HEK293 (cell line): ENCODE results near the gene CRTC2.

ENCODE experiments used
- FEZF1 ChIP-seq: fragments of 450-650 bp; formaldehyde crosslinking; IDR thresholded peaks from 2 replicates; pipeline ENCODE4 v1.5.1; 2016; ENCODE audit warnings: missing biosample characterization, missing genetic modification characterization
- GFI1B ChIP-seq: fragments of 450-650 bp; formaldehyde crosslinking; IDR thresholded peaks from 2 replicates; pipeline ENCODE4 v1.5.1; 2016; ENCODE audit warnings: missing biosample characterization, missing genetic modification characterization
- HOXD13 ChIP-seq: sonication (generic); formaldehyde crosslinking; IDR thresholded peaks from 2 replicates; pipeline ENCODE4 v1.8.0; 2022; ENCODE audit warnings: missing genetic modification reagents, borderline replicate concordance
- INSM2 ChIP-seq: fragments of 450-650 bp; formaldehyde crosslinking; IDR thresholded peaks from 2 replicates; pipeline ENCODE4 v1.5.1; 2016; ENCODE audit warnings: missing biosample characterization, missing genetic modification characterization
- RBAK ChIP-seq: fragments of 450-650 bp; formaldehyde crosslinking; IDR thresholded peaks from 2 replicates; pipeline ENCODE4 v1.5.1; 2016; ENCODE audit warnings: missing biosample characterization, missing genetic modification characterization
- SALL2 ChIP-seq: fragments of 450-650 bp; formaldehyde crosslinking; IDR thresholded peaks from 2 replicates; pipeline ENCODE4 v1.5.0; 2017; ENCODE audit warnings: missing biosample characterization, mild to moderate bottlenecking, missing genetic modification characterization, borderline replicate concordance
- SCRT1 ChIP-seq: fragments of 450-650 bp; formaldehyde crosslinking; IDR thresholded peaks from 2 replicates; pipeline ENCODE4 v1.5.1; 2016; ENCODE audit warnings: missing biosample characterization, missing genetic modification characterization, borderline replicate concordance
- SETDB1 ChIP-seq: IDR thresholded peaks from one replicate; pipeline ENCODE4 v1.6.1; 2017; ENCODE audit warnings: mild to moderate bottlenecking, low read length, moderate library complexity, mixed read lengths; ENCODE audit not compliant: insufficient read length
- TRIM28 ChIP-seq: IDR thresholded peaks from 2 replicates; pipeline ENCODE4 v1.6.1; 2011; ENCODE audit warnings: low read length, control low read depth, borderline replicate concordance
- ZBTB44 ChIP-seq: fragments of 450-650 bp; IDR thresholded peaks from 2 replicates; pipeline ENCODE4 v1.5.1; 2018; ENCODE audit warnings: missing biosample characterization, mild to moderate bottlenecking, missing genetic modification characterization
- ZBTB48 ChIP-seq: fragments of 450-650 bp; formaldehyde crosslinking; IDR thresholded peaks from 2 replicates; pipeline ENCODE4 v1.5.1; 2016; ENCODE audit warnings: missing biosample characterization, missing genetic modification characterization
- ZBTB6 ChIP-seq: fragments of 450-650 bp; formaldehyde crosslinking; IDR thresholded peaks from 2 replicates; pipeline ENCODE4 v1.5.1; 2017; ENCODE audit warnings: missing biosample characterization, missing genetic modification characterization
- ZNF112 ChIP-seq: fragments of 450-650 bp; formaldehyde crosslinking; IDR thresholded peaks from 2 replicates; pipeline ENCODE4 v1.5.0; 2017; ENCODE audit warnings: missing biosample characterization, missing genetic modification characterization
- ZNF174 ChIP-seq: fragments of 450-650 bp; formaldehyde crosslinking; IDR thresholded peaks from 2 replicates; pipeline ENCODE4 v1.5.0; 2017; ENCODE audit warnings: missing biosample characterization, mild to moderate bottlenecking, missing genetic modification characterization
- ZNF2 ChIP-seq: fragments of 450-650 bp; formaldehyde crosslinking; IDR thresholded peaks from 2 replicates; pipeline ENCODE4 v1.5.1; 2016; ENCODE audit warnings: missing biosample characterization, missing genetic modification characterization
- ZNF214 ChIP-seq: fragments of 450-650 bp; formaldehyde crosslinking; IDR thresholded peaks from 2 replicates; pipeline ENCODE4 v1.5.1; 2017; ENCODE audit warnings: missing biosample characterization, mild to moderate bottlenecking, missing genetic modification characterization, borderline replicate concordance
- ZNF223 ChIP-seq: fragments of 450-650 bp; formaldehyde crosslinking; IDR thresholded peaks from 2 replicates; pipeline ENCODE4 v1.5.1; 2016; ENCODE audit warnings: missing biosample characterization, missing genetic modification characterization
- ZNF266 ChIP-seq: fragments of 450-650 bp; formaldehyde crosslinking; IDR thresholded peaks from 2 replicates; pipeline ENCODE4 v1.5.1; 2016; ENCODE audit warnings: missing biosample characterization, missing genetic modification characterization, low read depth
- ZNF350 ChIP-seq: fragments of 450-650 bp; formaldehyde crosslinking; IDR thresholded peaks from 2 replicates; pipeline ENCODE4 v1.5.0; 2017; ENCODE audit warnings: missing biosample characterization, mild to moderate bottlenecking, missing genetic modification characterization
- ZNF366 ChIP-seq: fragments of 450-650 bp; formaldehyde crosslinking; conservative IDR thresholded peaks from 2 replicates; pipeline ENCODE4 v1.5.1; 2016; ENCODE audit warnings: missing biosample characterization, missing genetic modification characterization
- ZNF391 ChIP-seq: fragments of 450-650 bp; formaldehyde crosslinking; IDR thresholded peaks from 2 replicates; pipeline ENCODE4 v1.5.1; 2016; ENCODE audit warnings: low read depth, missing biosample characterization, missing genetic modification characterization, borderline replicate concordance
- ZNF394 ChIP-seq: fragments of 450-650 bp; formaldehyde crosslinking; IDR thresholded peaks from 2 replicates; pipeline ENCODE4 v1.5.1; 2016; ENCODE audit warnings: missing biosample characterization, missing genetic modification characterization, mild to moderate bottlenecking, moderate library complexity, borderline replicate concordance
- ZNF433 ChIP-seq: fragments of 450-650 bp; formaldehyde crosslinking; IDR thresholded peaks from 2 replicates; pipeline ENCODE4 v1.5.1; 2016; ENCODE audit warnings: missing biosample characterization, missing genetic modification characterization, low read depth
- ZNF521 ChIP-seq: fragments of 450-650 bp; formaldehyde crosslinking; IDR thresholded peaks from 2 replicates; pipeline ENCODE4 v1.5.1; 2017; ENCODE audit warnings: missing biosample characterization, mild to moderate bottlenecking, missing genetic modification characterization
- ZNF529 ChIP-seq: fragments of 450-650 bp; formaldehyde crosslinking; IDR thresholded peaks from 2 replicates; pipeline ENCODE4 v1.5.1; 2017; ENCODE audit warnings: missing genetic modification characterization, missing biosample characterization; ENCODE audit not compliant: insufficient replicate concordance
- ZNF561 ChIP-seq: fragments of 450-650 bp; IDR thresholded peaks from 2 replicates; pipeline ENCODE4 v1.5.1; 2018; ENCODE audit warnings: missing biosample characterization, missing genetic modification characterization, borderline replicate concordance
- ZNF623 ChIP-seq: fragments of 450-650 bp; formaldehyde crosslinking; IDR thresholded peaks from 2 replicates; pipeline ENCODE4 v1.5.1; 2016; ENCODE audit warnings: missing biosample characterization, missing genetic modification characterization
- ZNF660 ChIP-seq: fragments of 450-650 bp; IDR thresholded peaks from 2 replicates; pipeline ENCODE4 v1.5.1; 2018; ENCODE audit warnings: missing biosample characterization, mild to moderate bottlenecking, missing genetic modification characterization
- ZNF707 ChIP-seq: fragments of 450-650 bp; formaldehyde crosslinking; IDR thresholded peaks from 2 replicates; pipeline ENCODE4 v1.5.1; 2016; ENCODE audit warnings: missing biosample characterization, missing genetic modification characterization
- ZNF76 ChIP-seq: fragments of 450-650 bp; formaldehyde crosslinking; IDR thresholded peaks from 2 replicates; pipeline ENCODE4; 2016; ENCODE audit warnings: low read depth, missing biosample characterization, missing genetic modification characterization, borderline replicate concordance
- ZSCAN16 ChIP-seq: fragments of 450-650 bp; formaldehyde crosslinking; IDR thresholded peaks from 2 replicates; pipeline ENCODE4 v1.5.1; 2016; ENCODE audit warnings: missing biosample characterization, missing genetic modification characterization
- ZSCAN4 ChIP-seq: fragments of 450-650 bp; formaldehyde crosslinking; IDR thresholded peaks from 2 replicates; pipeline ENCODE4 v1.5.1; 2017; ENCODE audit warnings: missing biosample characterization, missing genetic modification characterization
- TF ChIP-seq, protein P1 (sequence below): fragments of 450-650 bp; formaldehyde crosslinking; IDR thresholded peaks from 2 replicates; pipeline ENCODE4 v1.5.1; 2016; ENCODE audit warnings: missing biosample characterization, missing genetic modification characterization

CRTC2 gene

DNA sequence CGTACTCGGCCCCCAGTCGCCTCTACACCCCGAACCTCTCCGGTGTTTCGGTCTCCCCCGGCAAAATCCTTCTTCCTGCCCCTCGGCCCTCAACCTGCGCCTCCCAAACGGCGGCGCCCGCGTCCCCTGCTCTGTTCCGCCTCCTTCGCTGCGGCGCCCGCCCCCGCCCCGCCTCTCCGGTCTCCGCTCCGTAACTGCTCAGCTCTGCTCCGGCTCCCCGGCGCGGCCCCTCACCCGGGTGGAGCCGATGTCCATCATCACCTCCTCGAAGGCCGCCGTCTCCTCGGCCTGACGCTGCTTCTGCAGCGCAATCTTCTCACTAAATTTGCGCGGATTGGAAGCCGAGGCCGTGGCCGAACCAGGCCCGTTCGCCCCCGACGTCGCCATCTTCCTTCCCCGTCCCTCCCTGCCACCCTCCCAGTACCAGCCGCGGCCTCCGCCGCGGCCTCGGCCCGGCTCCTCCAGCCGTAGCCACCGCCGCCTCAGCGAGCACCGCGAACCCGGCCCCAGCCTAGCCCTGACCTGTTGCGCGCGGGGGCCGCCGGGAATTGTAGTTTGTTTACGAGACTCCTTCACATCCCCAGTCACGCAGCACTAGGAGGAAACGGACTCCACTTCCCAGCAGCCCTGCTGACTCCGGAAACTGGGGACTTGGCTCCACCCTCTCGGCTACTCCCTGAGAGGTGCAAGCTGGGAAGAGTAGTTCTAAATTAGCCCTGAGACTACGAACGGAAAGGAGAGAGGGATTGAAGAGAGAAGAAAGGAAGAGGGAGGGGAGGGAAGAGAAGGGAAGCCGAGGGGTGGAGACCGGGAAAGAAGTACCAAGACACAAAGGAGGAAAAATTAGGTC, at the start of gene CRTC2 (continued):
- TF ChIP-seq INSM2 (tag by site-specific recombination), result peak; percentile 27; the same call in 1 of the 2 replicates
- no peak for TF ChIP-seq ZNF350 (tag by site-specific recombination)
- TF ChIP-seq ZNF394 (tag by site-specific recombination), result peak; percentile 99
- peak; percentile 100 for TF ChIP-seq ZNF76 (tag by site-specific recombination)
- peak; percentile 83 for TF ChIP-seq ZNF2 (tag by site-specific recombination)
- TF ChIP-seq ZNF623 (tag by site-specific recombination), result no peak
- TF ChIP-seq ZNF521, result no peak
- no peak for TF ChIP-seq ZNF707 (tag by site-specific recombination)
- TF ChIP-seq SALL2 (tag by site-specific recombination), result no peak
- TF ChIP-seq, protein P1, sequence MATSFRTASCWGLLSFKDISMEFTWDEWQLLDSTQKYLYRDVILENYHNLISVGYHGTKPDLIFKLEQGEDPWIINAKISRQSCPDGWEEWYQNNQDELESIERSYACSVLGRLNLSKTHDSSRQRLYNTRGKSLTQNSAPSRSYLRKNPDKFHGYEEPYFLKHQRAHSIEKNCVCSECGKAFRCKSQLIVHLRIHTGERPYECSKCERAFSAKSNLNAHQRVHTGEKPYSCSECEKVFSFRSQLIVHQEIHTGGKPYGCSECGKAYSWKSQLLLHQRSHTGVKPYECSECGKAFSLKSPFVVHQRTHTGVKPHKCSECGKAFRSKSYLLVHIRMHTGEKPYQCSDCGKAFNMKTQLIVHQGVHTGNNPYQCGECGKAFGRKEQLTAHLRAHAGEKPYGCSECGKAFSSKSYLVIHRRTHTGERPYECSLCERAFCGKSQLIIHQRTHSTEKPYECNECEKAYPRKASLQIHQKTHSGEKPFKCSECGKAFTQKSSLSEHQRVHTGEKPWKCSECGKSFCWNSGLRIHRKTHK, result no peak
- TF ChIP-seq SCRT1 (tag by site-specific recombination), result peak; percentile 100
- TF ChIP-seq ZNF529 (tag by site-specific recombination), result no peak
- TF ChIP-seq ZSCAN4 (tag by site-specific recombination), result peak; percentile 55; the same call in 1 of the 2 replicates
- 0 out of 2 replicates have a peak, but pooled peaks have one; percentile 11 for TF ChIP-seq ZNF223 (tag by site-specific recombination)
- 0 out of 2 replicates have a peak, but pooled peaks have one; percentile 29 for TF ChIP-seq TRIM28
- TF ChIP-seq FEZF1 (tag by site-specific recombination), result peak; percentile 37; the same call in 1 of the 2 replicates
- TF ChIP-seq ZNF366, result peak; percentile 100
- no peak for TF ChIP-seq GFI1B (tag by site-specific recombination)
- TF ChIP-seq ZBTB48, result peak; percentile 98
- no peak for TF ChIP-seq ZNF112
- TF ChIP-seq ZNF266, result no peak
- TF ChIP-seq ZBTB6, result peak; percentile 39; the same call in 1 of the 2 replicates
- no peak for TF ChIP-seq HOXD13 (CRISPR knock-in tag)
- TF ChIP-seq ZNF174 (tag by site-specific recombination), result no peak
- TF ChIP-seq ZBTB44 (tag by site-specific recombination), result no peak
- no peak for TF ChIP-seq RBAK (tag by site-specific recombination)
- TF ChIP-seq SETDB1, result no peak
- TF ChIP-seq ZNF214 (tag by site-specific recombination), result no peak
- TF ChIP-seq ZNF561 (tag by site-specific recombination), result peak; percentile 76; the same call in 1 of the 2 replicates
- TF ChIP-seq ZNF433, result no peak
- no peak; the same call in 1 of the 2 replicates for TF ChIP-seq ZNF391 (tag by site-specific recombination)
- TF ChIP-seq ZNF660 (tag by site-specific recombination), result peak; percentile 56; the same call in 1 of the 2 replicates
- TF ChIP-seq ZSCAN16, result no peak; the same call in 1 of the 2 replicates
